A673 (cell line): Measurements from ENCODE around the gene CDK3. TPM values are rescaled to one million over a fixed set of nuclear protein-coding genes. Genes with fewer than 3 reads are reported as not detected.

Experiments used
- Bru-seq: library from RNA; stranded (reverse); fragments of 400-500 nt; gene quantifications from one replicate; lab custom pipeline; 2021; lab: Mats Ljungman, UMichigan
- BruChase-seq, 2 experiments: library from RNA; stranded (reverse); fragments of 400-500 nt; gene quantifications; one replicate each; lab custom pipeline; 2021; lab: Mats Ljungman, UMichigan
- BruUV-seq: library from RNA; stranded (reverse); fragments of 400-500 nt; replicated peaks from 2 replicates; lab custom pipeline; 2021; lab: Mats Ljungman, UMichigan
- CTCF ChIA-PET: fragments of 300-600 bp; sonication (Branson Sonifier 250); formaldehyde crosslinking; loops from one replicate; lab custom pipeline; 2022; ENCODE audit warnings: antibody characterized with exemption; lab: Charles Lee
- POLR2A ChIA-PET: fragments of 300-600 bp; sonication (Branson Sonifier 250); formaldehyde crosslinking; loops from one replicate; lab custom pipeline; 2022; ENCODE audit warnings: antibody characterized with exemption; ENCODE audit not compliant: low non-redundant PET; lab: Charles Lee
- DNase-seq: peaks from one replicate; pipeline ENCODE4 v3.0.0-alpha.2; 2015; ENCODE audit warnings: low spot score
- H3K27ac ChIP-seq: fragments of 200-600 bp; sonication (generic); 2 replicates; pipeline ENCODE4 v1.5.1; 2016; ENCODE audit warnings: mixed run types, low read depth, mild to moderate bottlenecking, mixed read lengths, antibody characterized with exemption, low read length; ENCODE audit not compliant: poor library complexity, severe bottlenecking
- H3K27me3 ChIP-seq: fragments of 200-600 bp; sonication (generic); replicated peaks from 2 replicates; pipeline ENCODE4 v1.6.1; 2017; ENCODE audit warnings: mixed run types, low read depth, mild to moderate bottlenecking, mixed read lengths, antibody characterized with exemption, low read length; ENCODE audit not compliant: insufficient read depth, poor library complexity
- H3K36me3 ChIP-seq: fragments of 200-600 bp; sonication (generic); 2 replicates; pipeline ENCODE4 v1.6.1; 2016; ENCODE audit warnings: mixed run types, mild to moderate bottlenecking, mixed read lengths, antibody characterized with exemption, low read length; ENCODE audit not compliant: insufficient read depth, poor library complexity, severe bottlenecking
- H3K4me1 ChIP-seq: fragments of 200-600 bp; sonication (generic); 2 replicates; pipeline ENCODE4 v1.6.1; 2017; ENCODE audit warnings: mixed run types, mild to moderate bottlenecking, mixed read lengths, antibody characterized with exemption, low read length; ENCODE audit not compliant: insufficient read depth, poor library complexity, severe bottlenecking
- H3K4me3 ChIP-seq: fragments of 200-600 bp; sonication (generic); 2 replicates; pipeline ENCODE4 v1.5.1; 2016; ENCODE audit warnings: low read depth, mixed run types, mild to moderate bottlenecking, mixed read lengths, low read length; ENCODE audit not compliant: poor library complexity, severe bottlenecking
- H3K9me3 ChIP-seq: fragments of 200-600 bp; sonication (generic); 2 replicates; pipeline ENCODE4 v1.6.1; 2016; ENCODE audit warnings: mixed run types, low read depth, mild to moderate bottlenecking, mixed read lengths, antibody characterized with exemption, low read length; ENCODE audit not compliant: poor library complexity, severe bottlenecking
- CTCF ChIP-seq: fragments of 300-800, 200-600 bp; sonication (generic); conservative IDR thresholded peaks from 2 replicates; pipeline ENCODE4 v1.5.1; 2017; ENCODE audit warnings: low read depth, mild to moderate bottlenecking, antibody characterized with exemption, low read length, moderate library complexity, mixed read lengths
- EZH2 ChIP-seq: fragments of 200-600 bp; sonication (generic); IDR thresholded peaks from 2 replicates; pipeline ENCODE4 v1.6.1; 2017; ENCODE audit warnings: borderline replicate concordance, low read depth, mild to moderate bottlenecking, mixed read lengths, antibody characterized with exemption, low read length; ENCODE audit not compliant: poor library complexity, severe bottlenecking
- intact Hi-C: fragments of 100-400 bp; cut with micrococcal nuclease; formaldehyde crosslinking; loops from one replicate; pipeline ENCODE4 v1.10.0; 2022; ENCODE audit not compliant: unreplicated experiment
- long read RNA-seq: library from polyadenylated mRNA; stranded (forward); transcript quantifications from one replicate; pipeline ENCODE4 v2.0.0, GENCODE V29; 2022
- total RNA-seq: library from RNA; stranded (reverse); gene quantifications from 2 replicates; pipeline ENCODE4 v1.2.3, GENCODE V29; 2021

The CDK3 gene
- total RNA-seq (8.5 and 10.0 TPM in 2 replicates), Bru-seq, nascent RNA (percentile 48 among the genes with signal in this experiment), BruChase-seq, experiment 1, labeled RNA remaining after a 2-hour chase (percentile 66 among the genes with signal in this experiment), BruChase-seq, experiment 2, labeled RNA remaining after a 6-hour chase (percentile 66 among the genes with signal in this experiment)
- long read RNA-seq, result 0 reads

- H3K36me3 ChIP-seq, result peaks cover 7% of the 10 kb centered on the region
- ChIA-PET CTCF (interaction anchor here (0.7 to 1.3 kb wide), 6 partner anchors 10 to 279 kb away, joined by 3 to 4 read pairs (median 3); no protein-coding TSS in a partner anchor), POLR2A (no interaction called here)
- no peak for TF ChIP-seq EZH2
- TF ChIP-seq CTCF, result peak; percentile 43; the same call in 1 of the 2 replicates
- no peaks in the 10 kb centered on the region for H3K9me3 ChIP-seq
- intact Hi-C loops, result no loop called here
- H3K27ac ChIP-seq, result no peak within 1 kb of the TSS
- no peak within 1 kb of the TSS for H3K4me3 ChIP-seq
- no TSS peak for BruUV-seq
- H3K27me3 ChIP-seq, result no peaks in the 10 kb centered on the region
- DNase-seq, result no peak
- no peaks in the 10 kb centered on the region for H3K4me1 ChIP-seq
Measured at GRCh38 chr17:76000755-76001521, at the start of gene CDK3. CDK3 (plus strand) TSS chr17:76000855; CDS start chr17:76001426, 571 bp downstream.

GRCh38 chr17:75950855-75951554 lies 49.6 kb upstream of the CDK3 start:
- no peak overlapping the region for H3K27ac ChIP-seq
- peaks cover 58% of the 10 kb centered on the region for H3K36me3 ChIP-seq
- ChIA-PET POLR2A (no interaction called here), CTCF (interaction anchor here (1.0 kb wide), 1 partner anchor 10 kb away, joined by 3 read pairs; the partner anchor contains the start of gene FBF1)
- DNase-seq, result no peak
- H3K4me3 ChIP-seq, result no peak overlapping the region
- no peak for TF ChIP-seq EZH2
- TF ChIP-seq CTCF, result no peak
- no peaks in the 10 kb centered on the region for H3K4me1 ChIP-seq
- H3K9me3 ChIP-seq, result no peaks in the 10 kb centered on the region
- BruUV-seq, result no TSS peak
- intact Hi-C loops, result no loop called here
- H3K27me3 ChIP-seq, result no peaks in the 10 kb centered on the region

GRCh38 chr17:75959051-75959838 lies 41.4 kb upstream of the CDK3 start:
- TF ChIP-seq CTCF (no peak), EZH2 (no peak)
- Histone ChIP-seq H3K27ac (no peak overlapping the region), H3K9me3 (no peaks in the 10 kb centered on the region), H3K4me3 (no peak overlapping the region), H3K4me1 (no peaks in the 10 kb centered on the region), H3K27me3 (no peaks in the 10 kb centered on the region), H3K36me3 (peaks cover 7% of the 10 kb centered on the region)
- POLR2A ChIA-PET, result no interaction called here
- CTCF ChIA-PET, result interaction anchor here (0.5 kb wide), 1 partner anchor 174 kb away, joined by 6 read pairs; no protein-coding TSS in a partner anchor
- DNase-seq, result no peak
- no TSS peak for BruUV-seq
- intact Hi-C loops, result no loop called here
